ENCODE results near the gene PLXNA2.

PLXNA2 gene

GRCh38 chr1:208251911-208252835, 8.0 kb upstream of the PLXNA2 start:
- H3K9me3 ChIP-seq (ENCODE audit: control insufficient read depth, insufficient read depth, low read depth, low read length): no peaks in the 10 kb centered on the region
- peaks cover 14% of the 10 kb centered on the region; the same call in 1 of the 2 replicates for H3K27me3 ChIP-seq (ENCODE audit: control insufficient read depth, insufficient read depth, low read length)
- no peak overlapping the region for H3K4me3 ChIP-seq (ENCODE audit: low read depth, low read length)

GRCh38 chr1:208251015-208251414, 6.8 kb upstream of the PLXNA2 start:
- H3K9ac ChIP-seq (ENCODE audit: low read length): no peak overlapping the region
- no peaks in the 10 kb centered on the region for H3K36me3 ChIP-seq (ENCODE audit: control insufficient read depth, insufficient read depth, low read length)
- no peaks in the 10 kb centered on the region for H3K9me3 ChIP-seq (ENCODE audit: control insufficient read depth, insufficient read depth, low read depth, low read length)
- H3K27me3 ChIP-seq (ENCODE audit: control insufficient read depth, insufficient read depth, low read length): peaks cover 11% of the 10 kb centered on the region; the same call in 1 of the 2 replicates
- no peak overlapping the region for H3K4me3 ChIP-seq (ENCODE audit: low read depth, low read length)
- peaks cover 18% of the 10 kb centered on the region for H3K4me1 ChIP-seq (ENCODE audit: control insufficient read depth, insufficient read depth, low read length)
- no peak overlapping the region for H3K27ac ChIP-seq (ENCODE audit: low read depth, low read length)

More at GRCh38 chr1:208251911-208252835, 8.0 kb upstream of the PLXNA2 start:
- peaks cover 29% of the 10 kb centered on the region for H3K4me1 ChIP-seq (ENCODE audit: control insufficient read depth, insufficient read depth, low read length)
- no peaks in the 10 kb centered on the region for H3K36me3 ChIP-seq (ENCODE audit: control insufficient read depth, insufficient read depth, low read length)
- H3K9ac ChIP-seq (ENCODE audit: low read length): no peak overlapping the region
- H3K27ac ChIP-seq (ENCODE audit: low read depth, low read length): no peak overlapping the region

- Histone ChIP-seq H3K9me3 (ENCODE audit: control insufficient read depth, insufficient read depth, low read depth, low read length) (no peaks in the 10 kb centered on the region), H3K4me1 (ENCODE audit: control insufficient read depth, insufficient read depth, low read length) (peaks cover 16% of the 10 kb centered on the region), H3K27me3 (ENCODE audit: control insufficient read depth, insufficient read depth, low read length) (peaks cover 10% of the 10 kb centered on the region), H3K27ac (ENCODE audit: low read depth, low read length) (no peak overlapping the region), H3K9ac (ENCODE audit: low read length) (no peak overlapping the region), H3K4me3 (ENCODE audit: low read depth, low read length) (no peak overlapping the region), H3K36me3 (ENCODE audit: control insufficient read depth, insufficient read depth, low read length) (no peaks in the 10 kb centered on the region)
Observed at GRCh38 chr1:208250613-208251012, 6.4 kb upstream of the PLXNA2 start.

GRCh38 chr1:208248991-208249696, 5.0 kb upstream of the PLXNA2 start:
- H3K27ac ChIP-seq (ENCODE audit: low read depth, low read length): no peak overlapping the region

GRCh38 chr1:208248307-208248801, 4.2 kb upstream of the PLXNA2 start:
- peaks cover 25% of the 10 kb centered on the region for H3K27me3 ChIP-seq (ENCODE audit: control insufficient read depth, insufficient read depth, low read length)
- no peaks in the 10 kb centered on the region for H3K36me3 ChIP-seq (ENCODE audit: control insufficient read depth, insufficient read depth, low read length)
- H3K4me3 ChIP-seq (ENCODE audit: low read depth, low read length): no peak overlapping the region
- no peak overlapping the region for H3K9ac ChIP-seq (ENCODE audit: low read length)
- H3K9me3 ChIP-seq (ENCODE audit: control insufficient read depth, insufficient read depth, low read depth, low read length): no peaks in the 10 kb centered on the region
- no peak overlapping the region for H3K27ac ChIP-seq (ENCODE audit: low read depth, low read length)
- H3K4me1 ChIP-seq (ENCODE audit: control insufficient read depth, insufficient read depth, low read length): peaks cover 26% of the 10 kb centered on the region

More at GRCh38 chr1:208248991-208249696, 5.0 kb upstream of the PLXNA2 start:
- no peaks in the 10 kb centered on the region for H3K9me3 ChIP-seq (ENCODE audit: control insufficient read depth, insufficient read depth, low read depth, low read length)
- peaks cover 18% of the 10 kb centered on the region for H3K27me3 ChIP-seq (ENCODE audit: control insufficient read depth, insufficient read depth, low read length)
- no peak overlapping the region for H3K4me3 ChIP-seq (ENCODE audit: low read depth, low read length)
- no peaks in the 10 kb centered on the region for H3K36me3 ChIP-seq (ENCODE audit: control insufficient read depth, insufficient read depth, low read length)
- H3K9ac ChIP-seq (ENCODE audit: low read length): no peak overlapping the region
- H3K4me1 ChIP-seq (ENCODE audit: control insufficient read depth, insufficient read depth, low read length): peaks cover 26% of the 10 kb centered on the region

GRCh38 chr1:208247696-208248095, 3.5 kb upstream of the PLXNA2 start:
- H3K36me3 ChIP-seq (ENCODE audit: control insufficient read depth, insufficient read depth, low read length): no peaks in the 10 kb centered on the region
- no peaks in the 10 kb centered on the region for H3K9me3 ChIP-seq (ENCODE audit: control insufficient read depth, insufficient read depth, low read depth, low read length)
- peaks cover 32% of the 10 kb centered on the region for H3K27me3 ChIP-seq (ENCODE audit: control insufficient read depth, insufficient read depth, low read length)
- no peak overlapping the region for H3K4me3 ChIP-seq (ENCODE audit: low read depth, low read length)
- H3K4me1 ChIP-seq (ENCODE audit: control insufficient read depth, insufficient read depth, low read length): peaks cover 21% of the 10 kb centered on the region
- H3K9ac ChIP-seq (ENCODE audit: low read length): no peak overlapping the region
- no peak overlapping the region for H3K27ac ChIP-seq (ENCODE audit: low read depth, low read length)

GRCh38 chr1:208245185-208245705, 1.1 kb upstream of the PLXNA2 start:
- H3K27me3 ChIP-seq (ENCODE audit: control insufficient read depth, insufficient read depth, low read length): peaks cover 56% of the 10 kb centered on the region
- no peak overlapping the region for H3K27ac ChIP-seq (ENCODE audit: low read depth, low read length)
- H3K4me1 ChIP-seq (ENCODE audit: control insufficient read depth, insufficient read depth, low read length): peaks cover 18% of the 10 kb centered on the region; the same call in 1 of the 2 replicates
- H3K9ac ChIP-seq (ENCODE audit: low read length): no peak overlapping the region
- H3K36me3 ChIP-seq (ENCODE audit: control insufficient read depth, insufficient read depth, low read length): no peaks in the 10 kb centered on the region
- H3K9me3 ChIP-seq (ENCODE audit: control insufficient read depth, insufficient read depth, low read depth, low read length): no peaks in the 10 kb centered on the region
- peak overlapping the region; percentile 76 for H3K4me3 ChIP-seq (ENCODE audit: low read depth, low read length)

GRCh38 chr1:208243527-208243966, 637 bp downstream of the PLXNA2 start:
- no peaks in the 10 kb centered on the region for H3K9me3 ChIP-seq (ENCODE audit: control insufficient read depth, insufficient read depth, low read depth, low read length)
- no peak overlapping the region for H3K27ac ChIP-seq (ENCODE audit: low read depth, low read length)
- H3K36me3 ChIP-seq (ENCODE audit: control insufficient read depth, insufficient read depth, low read length): no peaks in the 10 kb centered on the region
- peaks cover 67% of the 10 kb centered on the region for H3K27me3 ChIP-seq (ENCODE audit: control insufficient read depth, insufficient read depth, low read length)
- H3K9ac ChIP-seq (ENCODE audit: low read length): peak overlapping the region; percentile 80
- peaks cover 28% of the 10 kb centered on the region; the same call in 1 of the 2 replicates for H3K4me1 ChIP-seq (ENCODE audit: control insufficient read depth, insufficient read depth, low read length)
- peak overlapping the region; percentile 76 for H3K4me3 ChIP-seq (ENCODE audit: low read depth, low read length)

- Histone ChIP-seq H3K4me1 (ENCODE audit: control insufficient read depth, insufficient read depth, low read length) (peaks cover 31% of the 10 kb centered on the region; the same call in 1 of the 2 replicates), H3K9ac (ENCODE audit: low read length) (peak overlapping the region; percentile 80), H3K9me3 (ENCODE audit: control insufficient read depth, insufficient read depth, low read depth, low read length) (no peaks in the 10 kb centered on the region), H3K36me3 (ENCODE audit: control insufficient read depth, insufficient read depth, low read length) (no peaks in the 10 kb centered on the region), H3K27me3 (ENCODE audit: control insufficient read depth, insufficient read depth, low read length) (peaks cover 67% of the 10 kb centered on the region), H3K27ac (ENCODE audit: low read depth, low read length) (no peak overlapping the region), H3K4me3 (ENCODE audit: low read depth, low read length) (peak overlapping the region; percentile 76)
Observed at GRCh38 chr1:208242941-208243526, 1.1 kb downstream of the PLXNA2 start.

GRCh38 chr1:208242146-208242545, 2.0 kb downstream of the PLXNA2 start:
- Histone ChIP-seq H3K4me1 (ENCODE audit: control insufficient read depth, insufficient read depth, low read length) (peaks cover 38% of the 10 kb centered on the region; the same call in 1 of the 2 replicates), H3K9me3 (ENCODE audit: control insufficient read depth, insufficient read depth, low read depth, low read length) (no peaks in the 10 kb centered on the region), H3K27ac (ENCODE audit: low read depth, low read length) (no peak overlapping the region), H3K27me3 (ENCODE audit: control insufficient read depth, insufficient read depth, low read length) (peaks cover 67% of the 10 kb centered on the region), H3K9ac (ENCODE audit: low read length) (peak overlapping the region; percentile 80), H3K4me3 (ENCODE audit: low read depth, low read length) (peak overlapping the region; percentile 76; the same call in 1 of the 2 replicates), H3K36me3 (ENCODE audit: control insufficient read depth, insufficient read depth, low read length) (no peaks in the 10 kb centered on the region; the same call in 1 of the 2 replicates)

Data from HUES6 (cell line).